Measurements from ENCODE around the gene FBL.

FBL gene

DNA sequence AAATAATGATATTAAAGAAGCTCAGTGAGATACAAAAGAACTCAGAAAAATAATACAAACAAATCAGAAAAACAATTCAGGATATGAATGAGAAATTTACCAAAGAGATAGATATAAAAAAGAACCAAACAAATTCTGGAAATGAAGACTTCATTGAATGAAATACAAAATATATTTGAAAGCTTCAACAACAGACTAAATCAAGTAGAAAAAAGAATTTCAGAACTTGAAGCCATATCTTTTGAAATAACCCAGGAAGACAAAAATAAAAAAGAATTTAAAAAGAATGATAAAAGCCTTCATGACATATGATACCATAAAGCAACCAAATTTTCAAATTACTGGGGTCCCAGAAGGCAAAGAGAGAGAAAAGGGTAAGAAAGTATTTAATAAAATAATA is 57.9 kb downstream of the FBL start:
- DNase-seq (ENCODE audit: low read depth) = no peak
